GM12891 (cell line): ENCODE results near the gene GGT6.

ENCODE experiments used
- POLR2A ChIP-seq: IDR thresholded peaks from 2 replicates; pipeline ENCODE4 v1.6.1; 2011; ENCODE audit warnings: low read depth, low read length, control low read depth
- POLR2AphosphoS5 ChIP-seq: IDR thresholded peaks from 2 replicates; pipeline ENCODE4 v1.6.1; 2011; ENCODE audit warnings: low read depth, low read length, control low read depth
- POU2F2 ChIP-seq: IDR thresholded peaks from 2 replicates; pipeline ENCODE4 v1.6.1; 2011; ENCODE audit warnings: low read depth, mild to moderate bottlenecking, control low read depth, low read length, moderate library complexity
- SPI1 ChIP-seq: IDR thresholded peaks from 2 replicates; pipeline ENCODE4 v1.6.1; 2011; ENCODE audit warnings: low read depth, low read length, control low read depth
- TAF1 ChIP-seq: IDR thresholded peaks from 2 replicates; pipeline ENCODE4 v1.6.1; 2011; ENCODE audit warnings: low read depth, low read length, control low read depth

DNA sequence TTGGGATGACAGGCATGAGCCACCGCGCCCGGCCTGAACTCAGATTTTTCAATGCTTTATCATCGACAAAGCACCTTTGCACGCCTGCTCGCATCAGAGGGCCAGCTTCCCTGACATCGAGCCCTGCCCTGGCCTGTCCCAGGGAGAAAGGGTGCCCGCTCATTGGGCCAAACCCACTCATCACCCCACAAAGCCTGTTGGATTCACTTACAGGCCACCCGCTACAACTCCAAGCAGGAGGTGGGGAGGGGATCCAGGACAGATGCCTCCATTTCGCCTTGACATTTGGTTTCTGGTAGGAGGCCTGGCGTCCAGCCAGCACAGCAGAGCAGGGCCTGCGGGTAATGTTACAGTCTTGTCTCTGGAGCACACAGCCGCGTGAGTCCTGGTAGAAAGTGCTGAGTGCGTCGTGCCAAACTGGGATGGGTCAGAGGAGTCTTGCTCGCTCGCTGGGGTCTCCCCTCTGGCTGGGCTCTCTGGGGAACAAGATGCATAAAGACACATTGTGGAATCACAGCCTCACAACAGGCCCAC is 43.8 kb upstream of the GGT6 start:
- no peak for TF ChIP-seq POLR2A
- TF ChIP-seq POLR2AphosphoS5 = no peak
- no peak for TF ChIP-seq TAF1
- TF ChIP-seq SPI1 = no peak
- no peak for TF ChIP-seq POU2F2
